ENCODE data around the gene TMC8. TPM values are rescaled to one million over a fixed set of nuclear protein-coding genes. Genes with fewer than 3 reads are reported as not detected.

TMC8 gene
- polyA plus RNA-seq, 1 donor from 2014 or later: 0.41 TPM

DNA sequence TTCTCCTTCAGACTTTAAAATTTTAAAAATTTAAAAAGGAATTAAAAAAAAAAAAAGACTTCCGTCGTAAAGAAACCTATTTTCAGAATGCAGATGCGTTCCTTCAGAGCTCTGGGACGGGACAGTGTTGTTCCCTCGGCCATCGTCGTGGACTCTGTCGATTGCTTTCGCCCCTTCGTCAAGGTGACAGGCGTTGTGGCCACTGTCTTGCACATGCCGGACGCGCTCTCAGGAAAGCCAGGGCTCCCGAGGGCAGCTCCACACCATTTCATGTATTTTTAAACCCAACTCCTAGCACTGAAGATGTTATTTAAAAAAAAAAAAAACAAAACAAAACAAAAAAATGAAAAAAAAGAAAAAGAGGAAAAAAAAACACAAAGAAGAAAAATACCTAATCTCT lies 24.4 kb upstream of the TMC8 start:
- Histone ChIP-seq H3K9ac (ENCODE audit: low read length) (no peak overlapping the region), H3K36me3 (ENCODE audit: insufficient read depth, low read length) (peaks cover 12% of the 10 kb centered on the region), H3F3A (ENCODE audit: insufficient read depth, low read length, poor library complexity, severe bottlenecking) (no peaks in the 10 kb centered on the region), H3K4me3 (ENCODE audit: low read length) (no peak overlapping the region), H3K27me3 (ENCODE audit: insufficient read depth, low read depth, low read length) (no peaks in the 10 kb centered on the region), H3K9me3 (ENCODE audit: low read length) (no peaks in the 10 kb centered on the region), H3K9me2 (ENCODE audit: insufficient read depth, low read length) (no peaks in the 10 kb centered on the region), H4K20me1 (ENCODE audit: insufficient read depth) (no peaks in the 10 kb centered on the region), H3K27ac (ENCODE audit: low read length) (no peak overlapping the region), H3K4me2 (ENCODE audit: low read length) (no peak overlapping the region), H2AFZ (ENCODE audit: low read depth, low read length) (no peak overlapping the region), H3K79me2 (replicated peaks; ENCODE audit: insufficient read depth, low read length) (no peaks in the 10 kb centered on the region)
- TF ChIP-seq, protein P1, sequence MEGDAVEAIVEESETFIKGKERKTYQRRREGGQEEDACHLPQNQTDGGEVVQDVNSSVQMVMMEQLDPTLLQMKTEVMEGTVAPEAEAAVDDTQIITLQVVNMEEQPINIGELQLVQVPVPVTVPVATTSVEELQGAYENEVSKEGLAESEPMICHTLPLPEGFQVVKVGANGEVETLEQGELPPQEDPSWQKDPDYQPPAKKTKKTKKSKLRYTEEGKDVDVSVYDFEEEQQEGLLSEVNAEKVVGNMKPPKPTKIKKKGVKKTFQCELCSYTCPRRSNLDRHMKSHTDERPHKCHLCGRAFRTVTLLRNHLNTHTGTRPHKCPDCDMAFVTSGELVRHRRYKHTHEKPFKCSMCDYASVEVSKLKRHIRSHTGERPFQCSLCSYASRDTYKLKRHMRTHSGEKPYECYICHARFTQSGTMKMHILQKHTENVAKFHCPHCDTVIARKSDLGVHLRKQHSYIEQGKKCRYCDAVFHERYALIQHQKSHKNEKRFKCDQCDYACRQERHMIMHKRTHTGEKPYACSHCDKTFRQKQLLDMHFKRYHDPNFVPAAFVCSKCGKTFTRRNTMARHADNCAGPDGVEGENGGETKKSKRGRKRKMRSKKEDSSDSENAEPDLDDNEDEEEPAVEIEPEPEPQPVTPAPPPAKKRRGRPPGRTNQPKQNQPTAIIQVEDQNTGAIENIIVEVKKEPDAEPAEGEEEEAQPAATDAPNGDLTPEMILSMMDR (IDR thresholded peaks at IDR 0.05; ENCODE audit: poor library complexity, severe bottlenecking): no peak
- TF ChIP-seq EZH2 (IDR thresholded peaks at IDR 0.05; ENCODE audit: borderline replicate concordance, insufficient read depth, low read length, poor library complexity, severe bottlenecking) (no peak), RAD21 (conservative IDR thresholded peaks at IDR 0.05) (no peak), MXI1 (conservative IDR thresholded peaks at IDR 0.05; ENCODE audit: poor library complexity, severe bottlenecking) (no peak), TAF1 (IDR thresholded peaks at IDR 0.05; ENCODE audit: low read depth) (no peak), SMC3 (conservative IDR thresholded peaks at IDR 0.05; ENCODE audit: poor library complexity) (no peak), EP300 (conservative IDR thresholded peaks at IDR 0.05; ENCODE audit: poor library complexity, severe bottlenecking) (no peak), POLR2AphosphoS5 (IDR thresholded peaks at IDR 0.05) (no peak)
- TF ChIP-seq, protein P2, sequence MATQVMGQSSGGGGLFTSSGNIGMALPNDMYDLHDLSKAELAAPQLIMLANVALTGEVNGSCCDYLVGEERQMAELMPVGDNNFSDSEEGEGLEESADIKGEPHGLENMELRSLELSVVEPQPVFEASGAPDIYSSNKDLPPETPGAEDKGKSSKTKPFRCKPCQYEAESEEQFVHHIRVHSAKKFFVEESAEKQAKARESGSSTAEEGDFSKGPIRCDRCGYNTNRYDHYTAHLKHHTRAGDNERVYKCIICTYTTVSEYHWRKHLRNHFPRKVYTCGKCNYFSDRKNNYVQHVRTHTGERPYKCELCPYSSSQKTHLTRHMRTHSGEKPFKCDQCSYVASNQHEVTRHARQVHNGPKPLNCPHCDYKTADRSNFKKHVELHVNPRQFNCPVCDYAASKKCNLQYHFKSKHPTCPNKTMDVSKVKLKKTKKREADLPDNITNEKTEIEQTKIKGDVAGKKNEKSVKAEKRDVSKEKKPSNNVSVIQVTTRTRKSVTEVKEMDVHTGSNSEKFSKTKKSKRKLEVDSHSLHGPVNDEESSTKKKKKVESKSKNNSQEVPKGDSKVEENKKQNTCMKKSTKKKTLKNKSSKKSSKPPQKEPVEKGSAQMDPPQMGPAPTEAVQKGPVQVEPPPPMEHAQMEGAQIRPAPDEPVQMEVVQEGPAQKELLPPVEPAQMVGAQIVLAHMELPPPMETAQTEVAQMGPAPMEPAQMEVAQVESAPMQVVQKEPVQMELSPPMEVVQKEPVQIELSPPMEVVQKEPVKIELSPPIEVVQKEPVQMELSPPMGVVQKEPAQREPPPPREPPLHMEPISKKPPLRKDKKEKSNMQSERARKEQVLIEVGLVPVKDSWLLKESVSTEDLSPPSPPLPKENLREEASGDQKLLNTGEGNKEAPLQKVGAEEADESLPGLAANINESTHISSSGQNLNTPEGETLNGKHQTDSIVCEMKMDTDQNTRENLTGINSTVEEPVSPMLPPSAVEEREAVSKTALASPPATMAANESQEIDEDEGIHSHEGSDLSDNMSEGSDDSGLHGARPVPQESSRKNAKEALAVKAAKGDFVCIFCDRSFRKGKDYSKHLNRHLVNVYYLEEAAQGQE (IDR thresholded peaks at IDR 0.05; ENCODE audit: borderline replicate concordance): no peak

DNA sequence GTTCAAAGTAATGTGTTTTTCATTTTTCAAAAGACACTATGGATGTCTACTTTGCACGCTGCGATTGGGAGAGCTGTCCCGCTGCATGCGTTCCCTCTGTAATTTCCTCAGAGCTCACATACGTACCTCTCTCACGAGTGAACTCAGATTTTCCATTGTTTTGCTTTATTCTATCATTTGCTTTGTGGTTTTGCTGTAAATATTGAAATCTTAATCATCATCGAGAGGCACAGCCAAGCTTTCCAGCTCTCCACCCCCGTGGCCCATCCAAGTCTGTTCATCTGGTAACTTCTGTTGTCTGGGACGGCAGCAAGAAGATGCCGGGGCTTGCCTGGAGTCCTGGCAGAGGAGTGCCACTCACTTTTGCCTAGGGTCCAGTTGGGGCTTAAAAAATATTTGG lies 23.1 kb upstream of the TMC8 start:
- TF ChIP-seq SMC3 (conservative IDR thresholded peaks at IDR 0.05; ENCODE audit: poor library complexity) (no peak), POLR2AphosphoS5 (IDR thresholded peaks at IDR 0.05) (no peak)
- no peaks in the 10 kb centered on the region for H3K9me3 ChIP-seq (ENCODE audit: low read length)
- no peak overlapping the region for H3K4me3 ChIP-seq (ENCODE audit: low read length)
- peaks cover 12% of the 10 kb centered on the region for H3K36me3 ChIP-seq (ENCODE audit: insufficient read depth, low read length)
- H3K9ac ChIP-seq (ENCODE audit: low read length): no peak overlapping the region
- no peaks in the 10 kb centered on the region for H3K79me2 ChIP-seq (replicated peaks; ENCODE audit: insufficient read depth, low read length)
- H3K4me2 ChIP-seq (ENCODE audit: low read length): no peak overlapping the region
- no peaks in the 10 kb centered on the region for H3K27me3 ChIP-seq (ENCODE audit: insufficient read depth, low read depth, low read length)
- H4K20me1 ChIP-seq (ENCODE audit: insufficient read depth): no peaks in the 10 kb centered on the region
- no peaks in the 10 kb centered on the region for H3K9me2 ChIP-seq (ENCODE audit: insufficient read depth, low read length)
- H3K27ac ChIP-seq (ENCODE audit: low read length): no peak overlapping the region
- no peaks in the 10 kb centered on the region for H3F3A ChIP-seq (ENCODE audit: insufficient read depth, low read length, poor library complexity, severe bottlenecking)
- H2AFZ ChIP-seq (ENCODE audit: low read depth, low read length): no peak overlapping the region

Measured in neural cell (in vitro differentiated cells).